GM12878 (cell line): ENCODE results near the gene ELAC1. TPM values are rescaled to one million over a fixed set of nuclear protein-coding genes. Genes with fewer than 3 reads are reported as not detected.

Experiments
- BMI1 ChIP-seq: fragments of 450-650 bp; IDR thresholded peaks from 2 replicates; pipeline ENCODE4 v1.6.1; 2016; ENCODE audit warnings: mild to moderate bottlenecking, moderate library complexity, borderline replicate concordance
- CHD1 ChIP-seq: IDR thresholded peaks from 2 replicates; pipeline ENCODE4 v1.6.1; 2012; ENCODE audit warnings: low read depth, low read length, improper control_type of control experiment
- CREB1 ChIP-seq: IDR thresholded peaks from 2 replicates; pipeline ENCODE4 v1.6.1; 2012; ENCODE audit warnings: low read depth, mild to moderate bottlenecking, inconsistent platforms
- ESRRA ChIP-seq: IDR thresholded peaks from 2 replicates; pipeline ENCODE4 v1.6.1; 2012; ENCODE audit warnings: mild to moderate bottlenecking, low read length, improper control_type of control experiment
- HDAC2 ChIP-seq: fragments of 200-600 bp; sonication (generic); IDR thresholded peaks from 2 replicates; pipeline ENCODE4 v1.6.1; 2017
- HDGF ChIP-seq: fragments of 450-650 bp; IDR thresholded peaks from 2 replicates; pipeline ENCODE4 v1.6.1; 2016; ENCODE audit warnings: antibody characterized with exemption
- KDM1A ChIP-seq: fragments of 200-600 bp; sonication (generic); IDR thresholded peaks from 2 replicates; pipeline ENCODE4 v1.6.1; 2016; ENCODE audit warnings: borderline replicate concordance
- MXI1 ChIP-seq: fragments of 150-350 bp; IDR thresholded peaks from 2 replicates; pipeline ENCODE4 v1.6.1; 2011; ENCODE audit warnings: low read depth, mild to moderate bottlenecking, inconsistent platforms, low read length, improper control_type of control experiment
- NFYB ChIP-seq: IDR thresholded peaks from 2 replicates; pipeline ENCODE4 v1.6.1; 2011; ENCODE audit warnings: low read depth, mild to moderate bottlenecking, low read length, improper control_type of control experiment, moderate library complexity; ENCODE audit not compliant: insufficient read depth
- NR2C2 ChIP-seq: IDR thresholded peaks from 2 replicates; pipeline ENCODE4 v1.6.1; 2011; ENCODE audit warnings: borderline replicate concordance, low read depth; ENCODE audit not compliant: control insufficient read depth, insufficient read length
- PAX5 ChIP-seq: IDR thresholded peaks from 2 replicates; pipeline ENCODE4 v1.6.1; 2011; ENCODE audit warnings: low read depth, low read length, borderline replicate concordance
- PKNOX1 ChIP-seq: fragments of 450-650 bp; IDR thresholded peaks from 2 replicates; pipeline ENCODE4 v1.6.1; 2016; ENCODE audit warnings: mild to moderate bottlenecking
- RCOR1 ChIP-seq: conservative IDR thresholded peaks from 2 replicates; pipeline ENCODE4 v1.6.1; 2012; ENCODE audit warnings: low read depth, low read length, improper control_type of control experiment
- SREBF2 ChIP-seq: IDR thresholded peaks from 2 replicates; pipeline ENCODE4 v1.6.1; 2012; ENCODE audit warnings: mild to moderate bottlenecking, low read length
- TCF3 ChIP-seq: IDR thresholded peaks from 2 replicates; pipeline ENCODE4 v1.6.1; 2012; ENCODE audit warnings: low read depth, mild to moderate bottlenecking, low read length, borderline replicate concordance; ENCODE audit not compliant: insufficient read depth
- TCF7 ChIP-seq: IDR thresholded peaks from 2 replicates; pipeline ENCODE4 v1.6.1; 2014; ENCODE audit warnings: antibody characterized with exemption, borderline replicate concordance
- YBX1 ChIP-seq: fragments of 450-650 bp; IDR thresholded peaks from 2 replicates; pipeline ENCODE4 v1.6.1; 2016; ENCODE audit warnings: antibody characterized with exemption
- polyA plus RNA-seq, 11 experiments: library from polyadenylated mRNA; depleted of rRNA in 4 of 11; unstranded in 6 of 11; stranded (reverse) in 5 of 11; fragments of >200 nt; fragmentation: Nextera tagmentation in 4 of 11; fragmentation: Illumina TruSeq in 1 of 11; extraction: Ambion mirVana in 4 of 11; extraction: Trizol in 1 of 11; gene quantifications; 1 replicate in 1 of 11; 2 replicates in 10 of 11; pipeline versions ENCODE4 v1.2.1 to v1.2.3, GENCODE V29; 2011 to 2016; ENCODE audit warnings: inconsistent platforms in 2 of 11, missing spikeins in 2 of 11, low read depth in 1 of 11
- total RNA-seq, 4 experiments: library from RNA; depleted of rRNA in 3 of 4; stranded (reverse); fragments of >200 nt in 3 of 4; fragmentation: Illumina TruSeq in 1 of 4; extraction: Trizol in 1 of 4; gene quantifications; 2 replicates each; pipeline versions ENCODE4 v1.2.1 to v1.2.3, GENCODE V29; 2013 to 2021
- TF ChIP-seq, protein P1 (sequence below): fragments of 450-650 bp; formaldehyde crosslinking; IDR thresholded peaks from 2 replicates; pipeline ENCODE4 v1.4.0; 2020; ENCODE audit warnings: mild to moderate bottlenecking, moderate library complexity
- TF ChIP-seq, protein P2 (sequence below): fragments of 450-650 bp; formaldehyde crosslinking; IDR thresholded peaks from 2 replicates; pipeline ENCODE4 v1.5.0; 2022; ENCODE audit warnings: mild to moderate bottlenecking, missing genetic modification characterization
- TF ChIP-seq, protein P3 (sequence below): fragments of 450-650 bp; IDR thresholded peaks from 2 replicates; pipeline ENCODE4 v1.6.1; 2016; ENCODE audit warnings: mild to moderate bottlenecking

The ELAC1 gene
- total and polyA plus RNA-seq, 10 of the 15 experiments (the other 5 are each of a cell fraction or from before 2014, with no cell fraction given) = 4.9 to 23.0 (median 9.8) TPM

DNA sequence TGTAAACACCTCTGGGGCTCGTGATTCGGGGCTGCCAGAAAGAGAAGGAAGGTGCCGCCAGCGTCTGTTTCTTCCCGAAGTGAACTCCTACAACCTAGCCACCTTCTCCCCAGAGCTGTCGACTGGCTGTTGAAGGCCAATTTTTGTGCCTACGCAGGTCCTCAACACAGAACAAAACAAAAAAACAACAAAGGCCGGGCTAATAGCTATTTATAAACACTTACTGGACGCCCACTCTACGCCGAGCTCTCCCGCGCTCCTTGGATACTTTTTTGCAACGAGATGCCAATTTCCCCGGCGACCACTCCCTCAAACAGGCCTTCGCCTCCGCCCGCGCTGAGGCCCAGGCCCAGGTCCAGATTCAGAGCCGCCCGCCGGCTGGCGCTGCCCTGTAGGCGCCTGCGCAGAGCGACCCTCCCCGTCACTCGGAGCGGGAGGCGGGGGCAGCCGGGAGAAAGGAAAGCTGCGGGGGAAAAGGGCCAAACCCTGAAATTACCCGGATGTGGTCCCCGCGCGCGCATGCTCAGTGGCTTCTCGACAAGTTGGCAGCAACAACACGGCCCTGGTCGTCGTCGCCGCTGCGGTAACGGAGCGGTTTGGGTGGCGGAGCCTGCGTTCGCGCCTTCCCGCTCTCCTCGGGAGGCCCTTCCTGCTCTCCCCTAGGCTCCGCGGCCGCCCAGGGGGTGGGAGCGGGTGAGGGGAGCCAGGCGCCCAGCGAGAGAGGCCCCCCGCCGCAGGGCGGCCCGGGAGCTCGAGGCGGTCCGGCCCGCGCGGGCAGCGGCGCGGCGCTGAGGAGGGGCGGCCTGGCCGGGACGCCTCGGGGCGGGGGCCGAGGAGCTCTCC lies 62.1 kb downstream of the ELAC1 start, which contains the start of gene SMAD4 (continued):
- TF ChIP-seq PKNOX1 = peak; percentile 68; the same call in 1 of the 2 replicates
- TF ChIP-seq SREBF2 = no peak
- TF ChIP-seq KDM1A = no peak
- no peak for TF ChIP-seq TCF7
- no peak for TF ChIP-seq PAX5
- TF ChIP-seq NR2C2 = no peak
- TF ChIP-seq RCOR1 = no peak; the same call in 1 of the 2 replicates
- no peak for TF ChIP-seq YBX1
- no peak for TF ChIP-seq NFYB
- TF ChIP-seq TCF3 = no peak
- 0 out of 2 replicates have a peak, but pooled peaks have one; percentile 9 for TF ChIP-seq CREB1
- TF ChIP-seq, protein P1, sequence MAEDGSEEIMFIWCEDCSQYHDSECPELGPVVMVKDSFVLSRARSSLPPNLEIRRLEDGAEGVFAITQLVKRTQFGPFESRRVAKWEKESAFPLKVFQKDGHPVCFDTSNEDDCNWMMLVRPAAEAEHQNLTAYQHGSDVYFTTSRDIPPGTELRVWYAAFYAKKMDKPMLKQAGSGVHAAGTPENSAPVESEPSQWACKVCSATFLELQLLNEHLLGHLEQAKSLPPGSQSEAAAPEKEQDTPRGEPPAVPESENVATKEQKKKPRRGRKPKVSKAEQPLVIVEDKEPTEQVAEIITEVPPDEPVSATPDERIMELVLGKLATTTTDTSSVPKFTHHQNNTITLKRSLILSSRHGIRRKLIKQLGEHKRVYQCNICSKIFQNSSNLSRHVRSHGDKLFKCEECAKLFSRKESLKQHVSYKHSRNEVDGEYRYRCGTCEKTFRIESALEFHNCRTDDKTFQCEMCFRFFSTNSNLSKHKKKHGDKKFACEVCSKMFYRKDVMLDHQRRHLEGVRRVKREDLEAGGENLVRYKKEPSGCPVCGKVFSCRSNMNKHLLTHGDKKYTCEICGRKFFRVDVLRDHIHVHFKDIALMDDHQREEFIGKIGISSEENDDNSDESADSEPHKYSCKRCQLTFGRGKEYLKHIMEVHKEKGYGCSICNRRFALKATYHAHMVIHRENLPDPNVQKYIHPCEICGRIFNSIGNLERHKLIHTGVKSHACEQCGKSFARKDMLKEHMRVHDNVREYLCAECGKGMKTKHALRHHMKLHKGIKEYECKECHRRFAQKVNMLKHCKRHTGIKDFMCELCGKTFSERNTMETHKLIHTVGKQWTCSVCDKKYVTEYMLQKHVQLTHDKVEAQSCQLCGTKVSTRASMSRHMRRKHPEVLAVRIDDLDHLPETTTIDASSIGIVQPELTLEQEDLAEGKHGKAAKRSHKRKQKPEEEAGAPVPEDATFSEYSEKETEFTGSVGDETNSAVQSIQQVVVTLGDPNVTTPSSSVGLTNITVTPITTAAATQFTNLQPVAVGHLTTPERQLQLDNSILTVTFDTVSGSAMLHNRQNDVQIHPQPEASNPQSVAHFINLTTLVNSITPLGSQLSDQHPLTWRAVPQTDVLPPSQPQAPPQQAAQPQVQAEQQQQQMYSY (CRISPR knock-in tag) = no peak
- no peak; the same call in 1 of the 2 replicates for TF ChIP-seq HDGF
- no peak for TF ChIP-seq BMI1
- TF ChIP-seq, protein P2, sequence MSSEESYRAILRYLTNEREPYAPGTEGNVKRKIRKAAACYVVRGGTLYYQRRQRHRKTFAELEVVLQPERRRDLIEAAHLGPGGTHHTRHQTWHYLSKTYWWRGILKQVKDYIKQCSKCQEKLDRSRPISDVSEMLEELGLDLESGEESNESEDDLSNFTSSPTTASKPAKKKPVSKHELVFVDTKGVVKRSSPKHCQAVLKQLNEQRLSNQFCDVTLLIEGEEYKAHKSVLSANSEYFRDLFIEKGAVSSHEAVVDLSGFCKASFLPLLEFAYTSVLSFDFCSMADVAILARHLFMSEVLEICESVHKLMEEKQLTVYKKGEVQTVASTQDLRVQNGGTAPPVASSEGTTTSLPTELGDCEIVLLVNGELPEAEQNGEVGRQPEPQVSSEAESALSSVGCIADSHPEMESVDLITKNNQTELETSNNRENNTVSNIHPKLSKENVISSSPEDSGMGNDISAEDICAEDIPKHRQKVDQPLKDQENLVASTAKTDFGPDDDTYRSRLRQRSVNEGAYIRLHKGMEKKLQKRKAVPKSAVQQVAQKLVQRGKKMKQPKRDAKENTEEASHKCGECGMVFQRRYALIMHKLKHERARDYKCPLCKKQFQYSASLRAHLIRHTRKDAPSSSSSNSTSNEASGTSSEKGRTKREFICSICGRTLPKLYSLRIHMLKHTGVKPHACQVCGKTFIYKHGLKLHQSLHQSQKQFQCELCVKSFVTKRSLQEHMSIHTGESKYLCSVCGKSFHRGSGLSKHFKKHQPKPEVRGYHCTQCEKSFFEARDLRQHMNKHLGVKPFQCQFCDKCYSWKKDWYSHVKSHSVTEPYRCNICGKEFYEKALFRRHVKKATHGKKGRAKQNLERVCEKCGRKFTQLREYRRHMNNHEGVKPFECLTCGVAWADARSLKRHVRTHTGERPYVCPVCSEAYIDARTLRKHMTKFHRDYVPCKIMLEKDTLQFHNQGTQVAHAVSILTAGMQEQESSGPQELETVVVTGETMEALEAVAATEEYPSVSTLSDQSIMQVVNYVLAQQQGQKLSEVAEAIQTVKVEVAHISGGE (CRISPR knock-in tag) = no peak
- TF ChIP-seq HDAC2 = no peak
- TF ChIP-seq CHD1 = no peak
- TF ChIP-seq, protein P3, sequence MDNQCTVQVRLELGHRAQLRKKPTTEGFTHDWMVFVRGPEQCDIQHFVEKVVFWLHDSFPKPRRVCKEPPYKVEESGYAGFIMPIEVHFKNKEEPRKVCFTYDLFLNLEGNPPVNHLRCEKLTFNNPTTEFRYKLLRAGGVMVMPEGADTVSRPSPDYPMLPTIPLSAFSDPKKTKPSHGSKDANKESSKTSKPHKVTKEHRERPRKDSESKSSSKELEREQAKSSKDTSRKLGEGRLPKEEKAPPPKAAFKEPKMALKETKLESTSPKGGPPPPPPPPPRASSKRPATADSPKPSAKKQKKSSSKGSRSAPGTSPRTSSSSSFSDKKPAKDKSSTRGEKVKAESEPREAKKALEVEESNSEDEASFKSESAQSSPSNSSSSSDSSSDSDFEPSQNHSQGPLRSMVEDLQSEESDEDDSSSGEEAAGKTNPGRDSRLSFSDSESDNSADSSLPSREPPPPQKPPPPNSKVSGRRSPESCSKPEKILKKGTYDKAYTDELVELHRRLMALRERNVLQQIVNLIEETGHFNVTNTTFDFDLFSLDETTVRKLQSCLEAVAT = peak; percentile 36; the same call in 1 of the 2 replicates
- no peak for TF ChIP-seq ESRRA
- no peak; the same call in 1 of the 2 replicates for TF ChIP-seq MXI1
